Measurements from ENCODE around the gene SLCO2A1.

The SLCO2A1 gene

DNA sequence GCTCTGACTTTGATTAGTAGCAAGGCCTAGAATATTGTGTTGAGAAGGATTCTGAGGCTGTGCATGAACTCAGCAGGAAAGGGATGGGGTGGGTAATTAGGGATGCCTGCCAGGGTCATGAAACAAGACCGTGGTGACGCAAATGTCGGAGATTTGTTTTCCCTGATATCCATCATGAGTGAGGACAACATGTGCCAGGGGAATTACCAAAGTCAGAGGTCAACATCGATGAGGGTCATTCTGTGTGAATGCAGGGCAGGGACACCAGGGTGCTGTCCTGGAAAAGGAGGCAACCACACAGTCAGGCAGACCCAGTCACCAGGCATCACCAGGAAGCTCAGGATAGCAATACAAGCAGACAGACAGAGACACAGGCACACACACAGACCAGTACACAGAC lies 52.2 kb downstream of the SLCO2A1 start:
- no peak for DNase-seq

DNA sequence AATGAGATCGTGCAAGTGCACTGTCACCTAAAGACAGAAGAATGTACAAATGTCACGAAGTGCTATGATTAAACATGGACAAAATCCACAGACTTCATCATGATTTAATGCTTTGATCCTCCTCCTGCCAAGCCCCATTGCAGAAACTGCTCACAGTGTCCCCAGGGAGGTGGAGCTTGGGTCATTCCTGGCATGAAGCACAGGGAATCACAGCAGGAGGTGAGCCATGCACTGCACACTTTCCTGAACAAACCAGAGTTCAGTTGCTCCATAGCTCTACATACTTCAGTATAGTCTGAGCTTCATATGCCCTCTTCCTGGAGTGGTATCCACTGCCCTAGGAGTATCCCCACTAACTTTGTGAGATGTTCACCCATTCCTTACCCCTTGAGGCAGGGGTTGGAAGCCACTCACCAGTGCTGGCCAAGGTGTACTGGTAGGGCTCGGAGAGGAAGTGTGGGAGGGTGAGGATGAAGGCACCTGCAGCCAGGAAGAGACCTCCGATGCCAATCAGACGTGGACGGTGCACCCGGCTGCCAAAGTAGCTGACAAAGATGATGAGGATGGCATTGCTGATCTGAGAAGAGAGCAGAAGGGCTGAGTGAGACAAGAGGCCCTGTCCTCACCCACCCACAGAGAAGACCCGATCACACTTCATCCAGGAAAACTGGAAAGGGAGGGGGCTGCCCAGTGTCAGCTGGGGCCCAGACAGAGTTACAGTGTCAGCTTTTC lies 56.3 kb downstream of the SLCO2A1 start:
- DNase-seq: no peak

- DNase-seq: no peak
These were observed 57.6 kb downstream of the SLCO2A1 start for GRCh38 chr3:133972156-133972555.

- DNase-seq: no peak
These were observed 58.8 kb downstream of the SLCO2A1 start for GRCh38 chr3:133970916-133971315.

GRCh38 chr3:133970339-133970738 lies 59.4 kb downstream of the SLCO2A1 start:
- no peak for DNase-seq

DNA sequence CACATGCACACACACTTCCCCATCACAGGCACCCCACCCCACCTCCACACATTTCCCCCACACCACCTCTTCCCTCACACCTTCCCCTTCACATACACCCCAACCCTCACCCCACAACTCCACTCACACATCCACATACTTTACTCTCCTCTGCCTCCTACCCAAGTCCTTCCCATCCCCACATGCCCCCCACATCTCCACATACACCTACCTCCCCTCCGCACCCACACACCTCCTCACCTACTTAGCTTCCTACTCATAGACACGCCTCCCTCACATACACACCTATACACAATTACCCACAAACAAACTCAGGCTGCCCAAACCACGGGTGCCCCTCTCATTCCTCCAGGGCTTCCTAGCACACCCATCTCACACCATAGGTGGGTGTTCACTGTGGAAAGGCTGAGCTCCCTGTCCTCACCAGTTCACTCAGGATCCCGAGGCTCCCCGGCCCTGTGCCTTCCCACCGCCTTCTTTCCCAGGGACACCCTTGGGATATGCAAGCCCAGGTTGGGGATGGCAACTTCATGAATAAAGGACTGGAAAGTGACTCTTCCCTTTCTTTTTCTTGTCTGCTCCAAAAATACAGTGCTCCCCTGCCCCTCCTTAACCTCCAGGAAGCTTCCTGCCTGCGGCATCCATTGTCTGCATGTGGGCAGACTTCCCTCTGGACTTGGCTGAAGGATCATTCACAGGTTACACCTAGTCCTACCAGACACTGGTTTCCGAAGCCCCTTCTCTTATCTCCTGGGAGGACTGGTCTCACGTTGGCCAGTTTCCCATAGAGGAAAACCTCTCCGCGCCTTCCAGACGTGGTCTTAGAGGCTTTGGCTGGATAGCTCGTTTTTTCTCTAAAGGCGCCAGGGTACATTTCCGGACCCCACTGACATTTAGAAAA lies 61.5 kb downstream of the SLCO2A1 start:
- DNase-seq: no peak

GRCh38 chr3:133966954-133967353 lies 62.8 kb downstream of the SLCO2A1 start:
- no peak for DNase-seq

- no peak for DNase-seq
These were observed 63.8 kb downstream of the SLCO2A1 start for GRCh38 chr3:133965906-133966305.

DNA sequence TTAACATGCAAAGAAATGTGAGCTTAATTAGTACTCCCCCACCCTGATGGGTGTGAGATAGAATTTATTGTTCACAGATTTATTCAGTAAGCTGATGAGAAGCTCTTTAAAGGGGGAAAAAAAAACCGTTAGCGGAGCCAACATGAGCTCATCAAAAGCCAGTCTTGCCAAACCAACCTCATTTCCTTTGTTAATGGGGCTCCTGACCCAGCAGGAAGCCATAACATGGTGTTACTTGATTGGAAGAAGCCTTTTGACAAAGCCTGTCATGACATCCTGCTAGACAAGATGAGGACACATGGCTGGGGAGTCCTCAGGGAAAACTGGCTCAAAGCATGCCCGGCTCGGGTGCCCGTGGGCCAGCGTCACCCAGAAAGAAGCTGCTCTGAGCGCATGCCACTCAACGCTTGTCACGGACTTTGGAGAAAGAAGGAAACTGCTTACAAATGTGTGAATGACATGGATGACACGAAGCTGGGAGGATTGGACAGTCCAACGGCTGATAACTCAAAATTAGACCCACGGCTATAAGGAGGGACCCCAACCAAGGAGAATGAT lies 64.6 kb downstream of the SLCO2A1 start:
- no peak for DNase-seq

DNA sequence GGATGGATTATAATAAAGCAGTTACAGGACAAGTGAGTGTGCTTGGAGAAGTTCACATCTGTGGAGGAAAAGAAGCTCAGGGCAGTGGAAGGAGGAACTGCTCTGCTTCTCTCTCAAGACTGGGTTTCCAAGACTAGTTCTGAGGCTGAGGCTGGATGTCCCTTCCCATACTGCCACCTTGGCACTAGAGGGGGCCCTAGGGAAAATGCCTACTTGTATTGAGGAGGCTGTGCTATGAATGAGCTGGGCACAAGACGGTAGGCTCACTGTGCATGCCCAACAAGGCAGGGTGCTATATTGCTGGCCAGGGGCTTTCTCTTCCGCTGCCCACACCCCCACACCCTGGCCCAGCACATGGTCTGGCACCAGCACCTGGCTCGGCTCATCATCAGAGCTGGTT lies 65.2 kb downstream of the SLCO2A1 start:
- no peak for DNase-seq

DNA sequence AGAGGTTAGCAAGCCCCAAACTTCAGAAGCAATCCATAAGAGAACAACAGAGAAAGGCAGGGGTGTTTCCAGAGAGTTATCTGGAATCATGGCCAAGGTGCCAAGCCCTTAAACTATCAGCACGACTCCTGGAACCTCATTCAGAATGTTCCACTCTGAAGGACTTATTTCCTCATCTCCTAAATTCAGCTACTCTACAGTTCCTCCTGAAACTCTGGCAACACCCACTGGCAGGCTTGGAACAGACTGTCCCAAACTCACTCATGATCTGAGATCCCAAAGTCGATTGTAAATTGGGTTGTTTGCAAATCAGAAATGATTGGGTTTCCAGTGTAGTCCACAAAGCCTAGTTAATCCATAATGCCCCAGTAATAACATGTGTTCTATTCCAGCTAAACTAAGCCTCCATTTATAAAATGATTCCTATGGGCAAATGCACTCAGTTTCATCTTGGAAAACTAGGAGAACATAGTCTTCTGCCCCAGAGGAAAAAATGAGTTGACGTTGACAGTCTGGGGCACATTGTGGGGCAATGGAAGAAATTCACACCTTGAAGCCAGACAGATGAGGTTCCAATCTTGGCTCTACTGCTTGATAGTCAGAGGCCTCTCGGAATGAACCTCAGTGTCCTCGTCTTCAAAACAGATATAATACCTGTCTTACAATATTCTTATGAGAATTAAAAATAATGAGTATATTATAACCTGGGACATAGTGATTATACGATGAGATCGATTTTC lies 65.9 kb downstream of the SLCO2A1 start:
- DNase-seq: no peak

DNA sequence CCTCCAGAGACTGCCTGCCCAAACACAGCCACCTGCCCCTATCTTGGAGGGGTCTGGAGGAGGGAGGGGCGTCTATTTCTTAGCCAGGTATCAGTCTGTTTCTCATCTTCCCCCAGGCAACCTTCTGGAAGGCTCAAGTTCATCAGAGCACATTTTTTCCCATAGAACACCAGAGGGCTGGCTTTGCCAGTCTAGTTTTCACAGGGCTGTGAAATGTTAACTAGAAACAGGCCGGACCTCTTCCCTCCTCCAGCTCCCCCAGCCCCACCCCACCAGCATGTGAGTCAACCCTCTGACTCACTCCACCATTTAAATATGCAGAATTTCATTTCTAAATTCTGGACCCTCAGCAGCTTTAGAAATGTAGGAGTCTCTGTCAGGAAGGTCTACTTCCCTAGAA lies 66.9 kb downstream of the SLCO2A1 start:
- no peak for DNase-seq

- no peak for DNase-seq
These were observed 71.5 kb downstream of the SLCO2A1 start for GRCh38 chr3:133958071-133958805.

DNA sequence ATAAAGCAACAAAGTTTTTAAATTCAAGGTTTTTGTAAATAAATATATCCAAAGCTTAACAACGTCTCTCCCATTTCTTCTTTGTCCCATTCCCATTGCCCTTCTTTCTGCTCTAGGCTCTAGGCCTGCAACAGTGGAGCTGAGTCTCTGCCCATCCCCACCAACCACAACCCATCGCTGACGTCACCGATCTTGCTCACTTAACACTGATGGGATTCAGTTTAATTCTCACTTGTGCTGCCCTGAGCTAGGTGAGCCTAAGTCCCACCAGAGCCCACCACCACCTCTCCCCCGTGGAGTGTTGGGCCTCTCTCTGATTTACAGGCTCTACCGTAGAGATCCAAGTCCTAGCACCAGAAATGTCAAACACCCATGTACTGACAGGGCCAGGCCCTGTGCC lies 72.7 kb downstream of the SLCO2A1 start:
- no peak for DNase-seq

DNA sequence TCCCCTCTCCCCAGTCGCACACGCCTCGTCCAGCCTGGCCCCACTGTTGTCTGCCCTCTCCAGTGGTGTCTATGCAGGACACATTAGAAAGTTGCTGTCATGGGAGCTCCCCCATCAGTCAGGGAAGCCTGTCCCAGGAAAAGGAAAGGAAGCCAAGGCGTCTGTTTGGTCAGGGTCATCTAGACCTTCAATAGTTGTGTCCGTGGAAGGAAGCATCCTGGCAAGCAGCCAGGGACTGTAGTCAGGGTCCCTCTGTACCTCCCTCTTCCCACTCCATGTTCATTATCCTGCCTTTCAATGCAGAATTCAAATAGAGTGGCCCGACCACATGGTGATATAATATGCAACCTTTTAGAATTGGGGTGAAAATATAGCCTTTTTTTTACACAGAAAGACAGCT lies 73.4 kb downstream of the SLCO2A1 start:
- no peak for DNase-seq

- no peak for DNase-seq
These were observed 73.8 kb downstream of the SLCO2A1 start for GRCh38 chr3:133955892-133956291.

DNA sequence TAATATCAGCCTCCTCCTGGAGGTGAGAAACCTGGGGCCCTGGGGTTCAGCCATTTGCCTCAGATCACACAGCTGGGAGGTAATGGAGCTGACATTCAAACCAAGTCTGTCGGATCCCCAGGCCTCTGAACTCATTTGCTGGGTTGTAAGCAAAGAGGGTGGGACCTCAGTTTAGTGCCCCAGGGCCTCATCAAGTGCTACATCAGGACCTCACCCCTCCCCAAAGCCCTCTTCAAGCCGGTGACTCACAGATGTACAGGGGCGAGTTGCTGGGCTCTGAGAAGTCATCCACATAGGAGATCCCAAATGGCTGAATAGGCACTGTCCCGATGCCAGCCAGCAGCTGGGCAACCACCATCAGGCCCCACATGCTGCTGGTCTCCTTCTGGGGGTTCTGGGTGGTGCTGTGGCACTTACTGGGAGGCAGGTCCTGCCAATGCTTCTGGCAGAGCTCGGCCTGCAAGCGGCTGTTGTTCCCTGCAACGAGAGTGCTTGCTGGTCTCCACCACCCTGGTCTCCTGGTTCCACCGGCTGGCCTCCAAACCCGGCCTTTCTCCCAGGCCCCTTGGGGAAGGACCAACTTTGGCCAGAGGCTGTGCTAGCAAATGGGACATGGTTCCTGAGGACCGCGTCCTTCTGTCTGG lies 74.9 kb downstream of the SLCO2A1 start:
- DNase-seq: no peak

DNA sequence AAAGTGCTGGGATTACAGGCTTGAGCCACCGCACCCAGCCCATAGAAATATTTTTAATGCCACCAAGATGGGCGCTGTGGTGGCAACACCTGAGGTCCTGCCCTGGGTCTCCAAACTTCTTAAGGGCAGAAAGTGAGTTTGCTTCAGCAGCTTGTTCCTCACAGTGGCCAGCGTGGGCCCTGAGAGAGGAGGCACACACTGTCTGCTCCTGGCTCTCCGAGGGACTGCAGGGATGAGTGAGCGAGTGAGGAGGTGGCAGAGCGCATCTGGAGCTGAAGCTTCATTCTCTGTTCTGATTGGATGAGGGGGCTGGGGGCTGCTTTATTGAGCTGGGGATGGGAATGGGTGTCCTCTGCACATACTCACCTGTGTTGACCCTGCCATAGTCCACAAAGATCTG lies 76.4 kb downstream of the SLCO2A1 start:
- no peak for DNase-seq

- DNase-seq: no peak
These were observed 80.3 kb downstream of the SLCO2A1 start for GRCh38 chr3:133949438-133949837.

DNA sequence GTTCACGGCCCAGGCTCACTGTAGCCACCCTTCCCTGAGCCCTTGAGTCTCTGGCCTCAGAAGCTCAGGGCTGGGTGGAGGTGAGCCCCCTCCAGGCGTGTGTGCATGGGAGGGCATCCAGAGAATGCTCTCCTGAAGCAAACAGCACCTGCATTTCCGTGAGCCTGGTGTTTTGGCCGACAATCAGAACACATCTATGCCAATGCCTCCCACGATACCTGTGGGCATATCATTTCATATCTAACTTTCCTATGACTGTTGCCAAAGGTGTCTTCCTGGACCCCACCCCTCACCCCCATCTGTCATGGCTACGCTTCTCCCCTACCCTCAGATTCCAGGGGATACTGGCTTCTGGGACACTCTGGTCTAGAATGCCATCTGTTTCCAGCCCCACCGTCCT lies 80.7 kb downstream of the SLCO2A1 start:
- DNase-seq: no peak

DNA sequence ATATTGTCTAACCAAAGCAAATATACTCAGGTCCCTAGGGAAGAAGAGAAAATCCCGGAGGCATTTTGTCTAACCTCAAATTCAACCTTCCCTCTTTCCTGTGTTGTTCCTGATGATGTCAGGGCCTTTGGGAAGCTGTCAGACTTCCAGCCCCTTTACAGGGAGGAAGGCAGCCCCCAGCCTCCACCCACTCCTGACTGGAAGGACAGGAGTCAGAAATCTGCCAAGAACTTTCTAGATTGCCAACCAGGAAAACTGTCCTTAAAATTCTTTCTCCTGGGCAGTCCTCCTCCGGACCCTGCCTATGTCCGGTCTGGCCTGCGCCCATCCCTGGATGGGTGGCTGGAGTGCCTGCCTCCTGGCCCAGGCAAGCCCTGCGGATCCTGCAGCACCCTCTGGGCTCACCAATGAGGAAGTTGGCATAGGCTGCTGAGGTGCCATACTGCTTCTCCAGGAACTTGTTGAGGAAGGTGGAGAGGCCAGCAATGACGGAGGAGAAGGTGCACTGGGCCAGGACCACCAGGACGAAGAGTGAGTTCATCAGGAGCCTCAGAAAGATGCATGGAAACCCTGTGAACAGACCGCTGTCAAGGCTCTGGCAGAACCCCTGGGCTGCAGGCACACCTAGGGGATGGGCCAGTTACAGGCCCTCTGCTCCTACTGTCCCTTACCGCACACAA lies 81.5 kb downstream of the SLCO2A1 start:
- DNase-seq: no peak
